HuH-7 (cell line): ENCODE results near the gene LRRFIP1.

Experiments used
- DNase-seq: peaks from one replicate; pipeline ENCODE4 v3.0.0; 2011; ENCODE audit warnings: low spot score

The LRRFIP1 gene

DNA sequence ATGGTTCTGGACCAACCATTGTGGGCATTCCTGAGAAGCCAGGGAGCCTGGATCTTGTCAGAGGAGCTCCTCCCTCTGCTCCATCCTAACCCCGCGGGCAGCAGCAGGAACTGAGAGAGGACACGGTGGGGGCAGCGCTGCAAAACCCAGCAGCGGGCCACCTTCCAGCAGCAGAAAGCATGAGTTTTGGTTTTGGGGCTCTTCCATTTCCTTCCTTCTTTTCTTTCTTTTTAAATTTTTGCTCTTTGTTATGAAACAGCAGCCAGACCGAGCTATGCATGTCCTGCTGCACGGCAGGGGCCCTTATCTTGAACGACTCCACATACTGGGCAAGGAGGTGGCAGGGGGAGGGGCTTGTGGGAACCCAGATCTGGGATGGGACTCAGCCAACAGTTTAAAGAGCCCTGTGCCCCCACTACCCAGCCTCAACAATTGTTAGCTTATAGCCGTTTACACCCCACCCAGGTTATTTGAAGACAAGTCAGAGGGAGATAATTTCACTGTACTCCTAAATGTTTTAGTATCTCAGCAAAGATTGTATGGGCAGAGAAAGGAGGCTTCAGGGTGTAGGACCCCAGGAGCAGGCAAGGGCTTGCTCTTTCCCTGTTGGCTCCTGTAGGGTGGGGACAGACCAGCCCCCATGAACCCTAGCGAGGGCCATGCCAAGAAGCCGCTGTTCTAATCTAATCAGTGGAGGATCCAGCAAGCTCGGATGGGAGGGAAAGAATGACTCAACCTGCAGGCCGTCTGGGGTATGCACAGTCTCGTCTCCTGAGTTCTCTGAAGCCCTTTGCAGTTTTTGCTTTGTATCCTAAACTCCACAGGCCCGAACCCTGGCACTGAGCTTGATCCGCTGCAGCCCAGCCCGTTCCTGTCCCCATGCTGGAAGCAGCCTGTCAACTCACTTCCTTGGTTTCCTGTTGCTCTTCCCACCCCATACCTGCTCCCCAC is 75.3 kb downstream of the LRRFIP1 start:
- no peak for DNase-seq

DNA sequence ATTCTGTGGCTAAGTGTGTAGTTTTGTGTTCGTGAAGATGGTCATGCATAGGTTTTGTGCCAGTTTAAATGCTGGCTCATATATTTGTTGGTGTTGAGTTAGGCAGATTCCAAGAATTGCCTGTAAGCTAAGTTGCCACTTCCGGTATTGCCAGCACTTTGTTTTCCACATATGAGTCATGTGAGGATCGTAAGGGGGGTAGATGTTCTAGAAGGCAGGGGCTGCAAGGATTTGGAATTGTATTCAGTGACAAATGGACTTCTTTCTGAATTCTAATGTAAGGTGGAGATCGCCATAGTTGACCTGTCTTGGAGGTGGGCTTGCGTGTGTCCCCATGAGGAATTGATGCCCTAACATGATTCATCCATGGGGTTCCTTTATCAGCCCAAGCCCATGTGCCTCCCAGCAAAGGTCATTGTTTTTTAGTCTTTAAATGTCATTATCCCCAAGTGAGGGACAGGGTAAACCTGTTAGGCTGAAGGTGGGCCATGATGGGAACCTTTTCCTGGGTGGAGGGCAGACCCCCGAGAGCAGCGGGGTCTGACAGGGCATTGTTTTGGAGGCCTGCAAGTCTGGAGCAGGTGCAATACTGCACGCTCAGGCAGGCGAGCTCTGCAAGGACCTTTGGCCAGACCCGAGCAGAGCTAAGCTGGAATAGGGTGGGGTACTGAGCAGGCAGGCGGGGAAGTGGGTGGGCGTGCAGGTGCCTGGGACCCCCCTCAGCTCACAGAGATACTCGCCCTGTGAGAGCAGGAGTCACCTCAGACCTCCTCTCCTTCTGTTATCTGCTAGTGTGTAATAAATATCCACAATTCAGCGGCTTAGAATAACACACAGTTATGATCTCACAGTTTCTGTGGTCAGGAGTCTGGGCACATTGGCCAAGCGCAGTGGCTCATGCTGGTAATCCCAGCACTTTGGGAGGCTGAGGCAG is 77.4 kb downstream of the LRRFIP1 start:
- DNase-seq = no peak

DNA sequence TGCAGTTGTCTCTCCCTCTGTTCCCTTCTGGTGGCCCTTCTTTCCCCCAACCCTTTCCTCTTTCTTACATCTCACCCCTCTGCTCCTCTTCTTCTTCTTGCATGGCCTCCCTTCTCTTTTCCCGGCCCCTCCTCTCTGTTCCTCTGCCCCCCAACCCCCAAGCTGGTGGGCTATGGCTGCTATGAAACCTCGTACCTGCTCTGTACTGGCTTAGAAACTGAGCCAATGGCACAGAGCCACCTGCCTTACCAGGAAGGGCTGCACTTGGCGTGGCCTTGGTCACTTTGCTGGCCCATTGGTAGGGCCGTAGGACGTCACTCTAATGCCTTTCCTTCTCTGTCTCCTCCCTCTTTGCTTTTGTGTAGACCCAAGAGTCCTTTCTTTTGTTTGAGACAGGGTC is 78.9 kb downstream of the LRRFIP1 start:
- DNase-seq = no peak

DNA sequence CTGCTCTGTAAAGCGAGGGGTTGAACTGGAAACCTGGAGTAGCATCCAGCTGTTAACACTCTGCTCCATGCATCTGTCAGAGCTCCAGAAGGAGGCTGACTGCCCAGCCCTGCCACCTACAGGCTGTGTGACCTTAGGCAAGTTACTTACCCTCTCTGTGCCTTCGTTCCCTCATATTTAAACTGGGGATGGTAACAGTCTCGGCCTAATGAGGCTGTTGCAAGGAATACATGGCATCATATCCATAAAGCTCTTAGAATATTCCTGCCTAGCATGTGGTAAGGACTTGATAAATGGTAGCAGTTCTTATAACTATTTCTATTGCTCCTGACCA is 80.6 kb downstream of the LRRFIP1 start:
- no peak for DNase-seq

DNA sequence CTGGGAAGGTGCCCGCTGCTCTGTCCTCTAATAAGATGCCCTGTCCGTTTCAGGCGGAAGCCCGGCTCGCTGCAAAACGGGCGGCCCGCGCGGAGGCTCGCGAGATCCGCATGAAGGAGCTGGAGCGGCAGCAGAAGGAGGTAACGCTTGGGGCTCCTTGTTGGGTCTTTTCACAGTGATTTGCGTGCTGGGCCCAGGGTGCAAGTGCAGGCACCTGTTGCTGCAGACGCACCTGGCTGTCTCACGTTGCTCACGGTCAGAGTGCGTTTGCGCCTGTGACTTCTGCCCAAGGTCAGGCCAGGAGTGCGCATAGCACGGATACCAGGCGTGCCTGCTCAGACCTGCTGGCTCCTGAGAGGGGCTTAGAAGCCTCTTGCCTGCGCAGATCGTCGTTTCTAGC is 81.1 kb downstream of the LRRFIP1 start:
- no peak for DNase-seq

DNA sequence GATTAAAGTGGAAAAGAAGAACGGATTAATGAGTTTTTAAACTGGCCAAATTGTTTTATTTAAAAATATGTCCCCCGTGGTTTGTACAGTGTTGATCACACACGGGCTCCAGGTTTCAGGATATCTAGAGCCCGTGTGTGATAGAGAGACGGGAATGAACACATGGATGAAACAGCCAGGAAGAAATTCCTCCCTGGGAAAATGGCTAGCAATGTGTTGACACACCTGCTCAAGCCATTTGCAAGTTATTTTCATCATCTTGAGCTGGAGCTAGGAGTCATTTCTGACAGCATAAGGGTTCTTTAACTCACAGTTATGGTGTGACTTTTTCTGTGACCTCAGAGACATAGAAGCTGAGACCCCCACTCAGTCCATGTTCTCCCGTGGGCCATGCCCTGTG is 81.6 kb downstream of the LRRFIP1 start:
- no peak for DNase-seq

DNA sequence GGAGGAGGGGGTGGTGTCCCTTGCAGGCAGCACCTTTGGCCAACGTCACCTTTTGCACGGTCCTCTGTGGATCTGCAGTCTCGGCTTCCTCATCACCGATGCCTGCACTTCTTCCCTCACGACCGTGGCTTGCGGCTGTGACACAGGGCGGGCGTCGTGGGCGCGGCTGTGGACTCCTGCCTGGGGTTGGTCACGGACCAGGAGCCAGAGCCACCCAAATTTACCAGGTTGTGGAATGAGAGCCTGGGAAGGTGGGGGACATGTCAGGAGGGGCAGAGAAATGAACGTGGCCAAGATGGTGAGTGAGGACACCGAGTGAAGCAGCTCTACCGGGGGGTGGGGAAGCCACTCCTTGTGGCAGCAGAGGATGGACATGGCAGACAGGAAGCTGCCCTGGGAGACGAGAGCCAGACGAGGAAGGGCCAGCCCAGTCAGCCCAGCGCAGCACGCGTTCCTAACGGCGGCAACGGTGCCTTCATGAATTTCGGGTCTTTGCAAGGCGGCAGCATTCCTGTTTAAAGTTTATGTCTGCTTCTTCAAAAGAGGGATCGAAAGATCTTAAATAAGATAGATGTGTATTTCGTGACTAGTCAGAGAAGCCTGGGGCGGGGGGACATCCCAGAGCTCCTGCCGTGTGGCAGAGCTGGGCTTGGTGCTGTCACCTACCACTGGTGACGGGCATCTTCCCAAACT is 84.2 kb downstream of the LRRFIP1 start:
- no peak for DNase-seq

DNA sequence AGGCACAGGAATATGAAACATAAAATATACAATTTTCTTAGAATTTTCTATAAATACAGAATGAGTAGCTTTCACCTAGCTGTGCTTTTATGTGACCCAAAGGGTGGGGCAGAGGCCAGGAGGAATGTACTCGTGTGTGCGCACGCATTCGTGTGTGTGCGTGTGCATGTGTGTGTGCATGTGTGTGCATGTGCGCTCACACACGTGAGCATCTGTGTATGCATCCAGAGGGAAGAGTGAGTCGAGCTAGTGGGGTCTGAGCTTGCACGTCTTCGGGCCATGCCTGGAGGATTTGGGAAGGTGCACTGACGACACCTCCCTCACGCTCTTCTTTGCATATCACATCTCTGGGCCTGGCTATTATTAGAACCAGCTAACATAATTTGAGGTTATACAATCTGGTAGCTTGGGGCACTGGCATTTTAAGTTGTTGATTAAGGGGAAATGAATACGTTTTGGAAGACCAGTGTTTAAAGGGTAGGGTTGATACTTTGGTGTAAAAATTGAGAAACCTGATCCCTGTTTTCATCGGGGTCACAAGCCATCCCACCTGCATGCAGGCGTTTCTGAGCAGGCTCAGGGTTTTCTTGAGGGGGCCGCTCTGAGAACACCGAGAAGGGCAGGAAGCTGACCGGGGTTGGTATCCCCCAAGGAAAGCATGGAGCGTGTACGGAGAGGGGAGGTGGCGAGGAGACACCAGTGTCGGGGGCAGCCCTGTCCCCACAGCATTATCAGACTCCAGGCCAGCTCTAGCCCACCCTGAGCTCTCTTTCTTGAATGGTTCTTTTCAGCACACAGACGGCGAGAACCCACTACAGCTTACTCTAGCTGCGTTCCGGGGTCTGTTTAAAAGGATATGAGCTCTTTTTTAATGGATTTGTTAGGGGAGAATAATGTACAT is 85.3 kb downstream of the LRRFIP1 start:
- DNase-seq = no peak

DNA sequence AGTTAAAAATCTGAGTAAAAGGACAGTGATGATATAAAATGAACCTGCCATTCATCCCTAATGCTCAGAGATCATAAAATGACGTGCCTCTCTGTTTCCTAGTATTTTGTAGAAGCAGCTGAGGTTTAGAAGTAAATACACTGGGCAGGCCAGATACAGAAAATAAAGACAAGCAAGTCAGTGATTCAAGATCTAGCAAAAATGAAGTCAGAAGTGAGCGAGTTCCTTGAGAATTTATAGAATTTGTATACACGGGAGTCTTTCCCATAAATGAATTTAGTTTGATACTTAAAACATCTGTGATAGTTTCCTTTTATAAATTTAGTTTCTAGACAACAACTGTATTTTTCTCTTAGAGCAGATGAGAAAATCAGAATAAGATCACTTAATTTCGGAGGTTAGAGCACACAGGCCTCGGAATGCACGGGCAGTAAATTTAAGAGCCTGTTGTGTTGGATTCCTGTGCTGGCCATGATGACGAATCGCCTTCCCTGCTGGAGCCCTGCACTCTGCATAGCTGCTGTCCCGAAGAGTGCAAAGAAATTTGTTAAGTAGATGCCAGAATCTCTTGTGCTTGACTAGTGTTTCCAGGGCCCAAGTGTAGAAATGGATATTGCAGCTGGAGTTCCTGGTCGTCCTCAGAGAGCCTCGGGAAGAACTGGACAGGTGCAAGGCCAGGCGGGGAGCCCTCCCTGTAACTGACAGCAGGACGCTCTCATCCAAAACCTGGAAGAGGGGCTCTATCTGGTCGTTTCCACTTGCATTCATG is 87.5 kb downstream of the LRRFIP1 start:
- no peak for DNase-seq

DNA sequence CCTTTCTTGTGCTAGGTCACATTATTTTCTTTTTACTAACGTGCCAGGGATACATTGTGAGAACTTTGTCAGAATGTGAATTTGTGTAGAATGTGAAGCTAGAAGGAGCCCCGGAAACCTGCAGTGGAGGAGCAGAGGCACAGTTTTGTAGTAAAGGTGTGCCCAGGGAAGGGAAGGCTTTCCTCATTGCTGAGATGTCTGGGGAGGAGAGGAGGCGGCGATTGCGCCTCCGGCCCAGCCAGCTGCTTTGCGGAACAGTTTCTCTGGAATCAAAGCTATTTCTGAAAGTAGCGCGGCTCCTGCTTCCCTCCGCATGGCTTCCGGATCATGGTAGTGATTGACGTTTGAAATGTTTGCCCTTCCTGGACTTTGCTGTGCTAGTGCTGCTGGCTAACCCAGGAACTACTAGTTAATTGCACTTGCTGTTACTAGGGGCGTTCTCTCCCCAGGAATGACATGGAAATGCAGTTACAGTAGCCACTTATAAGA is 88.1 kb downstream of the LRRFIP1 start:
- DNase-seq = peak; percentile 95

DNA sequence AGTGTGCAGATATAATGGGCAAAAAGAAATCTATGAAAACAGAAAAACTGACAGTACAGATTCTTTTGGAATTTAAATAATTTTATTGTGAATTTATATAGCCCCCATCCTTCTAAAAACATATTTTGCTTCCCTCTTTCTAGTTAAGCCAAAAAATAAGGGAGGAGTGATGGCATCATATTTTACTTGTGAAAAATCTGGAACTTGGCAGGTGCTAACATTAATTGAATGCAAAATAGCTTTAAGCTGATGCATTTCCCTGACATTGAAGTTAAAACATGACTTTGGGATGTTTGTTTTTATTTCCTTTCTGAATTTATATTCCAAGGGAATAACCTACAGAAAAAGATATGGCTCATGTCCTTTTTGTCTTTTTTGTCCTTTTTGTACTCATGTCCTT is 88.6 kb downstream of the LRRFIP1 start:
- DNase-seq = no peak

DNA sequence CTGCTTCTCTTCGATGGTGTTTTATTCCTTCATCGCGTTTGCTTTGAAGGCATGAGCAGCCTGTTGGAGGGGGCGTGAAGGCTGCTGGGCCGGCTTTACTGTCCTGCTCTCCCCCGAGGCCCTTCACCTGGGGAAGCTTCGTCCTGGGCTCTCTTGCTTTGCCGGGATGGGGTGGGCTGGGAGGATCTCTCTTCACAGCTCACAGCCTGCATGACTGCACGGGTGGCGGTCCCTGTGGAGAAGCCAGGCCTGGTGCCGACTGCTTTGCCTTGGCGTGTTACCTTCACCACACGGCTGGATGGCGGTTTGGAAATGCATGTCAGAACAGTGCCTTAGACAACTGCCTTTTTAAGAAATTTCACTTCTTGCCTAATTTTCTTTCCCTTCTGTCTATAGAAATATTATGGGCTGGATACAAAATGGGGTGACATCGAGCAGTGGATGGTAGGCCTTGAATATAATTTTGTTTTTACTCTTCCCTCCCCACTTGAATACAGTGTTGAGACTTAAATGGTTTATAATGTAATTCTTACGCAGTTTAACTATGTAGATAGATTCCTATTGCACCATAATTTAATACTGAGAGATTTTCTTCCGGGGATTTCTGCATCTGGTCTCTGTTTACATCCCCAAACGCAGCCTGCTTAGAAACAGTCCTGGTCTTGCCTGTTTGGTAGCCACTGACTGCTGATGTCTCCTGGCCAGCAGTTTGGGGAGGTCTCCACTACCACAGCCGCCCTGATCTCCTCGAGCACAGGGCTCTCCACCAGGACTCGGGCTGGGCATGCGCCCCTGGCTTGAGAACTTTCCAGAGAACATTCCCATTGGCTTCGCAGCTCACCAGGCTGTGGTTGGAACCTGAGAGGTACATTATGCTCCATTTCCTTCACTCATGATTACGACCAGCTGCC is 90.2 kb downstream of the LRRFIP1 start:
- no peak for DNase-seq

DNA sequence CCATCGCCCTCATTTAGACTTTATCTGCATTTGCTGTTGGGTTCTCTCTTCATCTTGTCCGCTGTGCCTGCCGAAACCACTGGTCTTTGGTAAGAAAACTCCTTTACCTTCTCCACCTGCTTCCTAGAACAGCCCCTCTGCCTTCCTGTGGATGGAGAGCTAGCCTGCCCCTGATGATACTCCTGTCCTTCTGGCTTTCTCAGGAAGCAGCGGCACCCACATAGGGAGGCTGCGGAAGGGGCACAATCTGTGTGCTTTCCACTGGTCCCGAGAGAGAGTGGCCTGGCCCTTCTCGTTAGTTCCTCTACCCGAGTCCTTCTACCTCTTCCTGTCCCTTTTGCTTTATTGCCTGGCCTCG is 90.9 kb downstream of the LRRFIP1 start:
- no peak for DNase-seq

DNA sequence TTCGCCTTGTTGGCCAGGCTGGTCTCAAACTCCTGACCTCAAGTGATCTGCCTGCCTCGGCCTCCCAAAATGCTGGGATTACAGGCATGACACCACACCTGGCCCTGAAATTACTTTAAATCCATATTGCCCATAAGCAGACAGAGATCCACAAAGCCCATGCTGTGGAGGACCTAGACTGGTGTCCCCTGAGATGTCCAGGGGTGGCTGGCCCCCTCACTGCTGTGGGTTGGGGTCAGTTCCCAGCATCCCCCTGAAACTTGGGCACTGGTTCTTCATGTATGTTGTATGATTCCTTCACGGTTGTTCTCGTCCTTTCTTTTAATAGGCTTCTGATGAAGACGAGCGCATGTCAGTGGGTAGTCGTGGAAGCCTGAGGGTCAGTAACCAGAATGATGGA is 93.1 kb downstream of the LRRFIP1 start:
- no peak for DNase-seq

DNA sequence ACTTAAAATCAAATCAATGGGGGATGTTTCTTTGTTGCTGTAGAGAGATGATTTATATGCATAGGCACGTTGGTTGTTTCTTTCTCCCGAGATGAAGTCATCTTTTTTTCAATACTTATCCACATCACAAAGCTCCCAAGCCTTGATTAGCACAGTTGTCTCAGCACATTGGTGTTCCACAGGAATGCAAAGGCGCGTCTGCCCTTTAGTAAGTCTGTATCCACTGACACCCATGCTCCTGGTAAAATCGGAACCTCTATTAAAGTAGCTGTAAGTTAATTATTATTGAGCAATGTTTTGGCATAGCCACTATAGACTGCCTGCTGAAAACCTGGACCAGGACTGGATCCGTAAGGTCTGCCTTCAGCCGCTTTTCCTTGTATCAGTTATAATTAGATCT is 93.6 kb downstream of the LRRFIP1 start:
- DNase-seq = no peak

DNA sequence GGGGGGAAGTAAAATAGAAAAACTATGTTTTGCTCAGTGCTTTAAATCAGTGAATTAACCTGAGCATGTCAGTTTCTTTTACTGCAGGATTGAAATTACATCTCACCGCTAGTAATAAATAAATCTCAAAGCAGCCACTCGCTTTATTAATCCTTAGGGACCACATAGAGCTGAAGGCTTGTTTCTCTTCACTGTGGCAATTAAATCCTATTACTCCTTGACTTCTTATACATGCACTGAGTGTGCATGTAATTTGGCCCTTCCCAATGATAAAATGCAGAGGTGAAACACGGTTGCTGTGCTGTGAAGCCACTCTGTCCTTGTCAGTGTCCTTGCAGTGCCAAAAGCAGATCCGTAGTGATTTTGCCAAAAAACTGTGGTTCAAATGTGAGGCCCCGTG is 94.1 kb downstream of the LRRFIP1 start:
- DNase-seq = no peak

DNA sequence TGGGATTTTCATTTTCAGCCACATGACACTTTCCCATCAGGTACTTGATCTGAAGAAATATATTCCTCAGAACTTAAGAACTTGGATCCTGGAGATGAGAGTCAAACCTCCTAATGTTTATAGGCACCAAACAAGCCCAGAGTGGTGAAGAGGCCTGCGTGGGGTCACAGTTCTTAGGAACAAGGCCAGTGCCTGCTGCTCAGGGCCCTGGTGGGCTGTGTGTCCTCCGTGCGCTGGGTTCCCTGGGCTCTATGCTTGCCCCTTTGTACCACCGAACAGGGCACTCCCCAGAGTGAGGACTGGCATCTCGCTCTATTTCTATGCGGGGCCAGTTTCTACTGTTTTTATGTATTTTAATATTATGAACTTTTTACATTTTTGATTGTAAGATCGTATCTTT is 95.2 kb downstream of the LRRFIP1 start:
- no peak for DNase-seq

DNA sequence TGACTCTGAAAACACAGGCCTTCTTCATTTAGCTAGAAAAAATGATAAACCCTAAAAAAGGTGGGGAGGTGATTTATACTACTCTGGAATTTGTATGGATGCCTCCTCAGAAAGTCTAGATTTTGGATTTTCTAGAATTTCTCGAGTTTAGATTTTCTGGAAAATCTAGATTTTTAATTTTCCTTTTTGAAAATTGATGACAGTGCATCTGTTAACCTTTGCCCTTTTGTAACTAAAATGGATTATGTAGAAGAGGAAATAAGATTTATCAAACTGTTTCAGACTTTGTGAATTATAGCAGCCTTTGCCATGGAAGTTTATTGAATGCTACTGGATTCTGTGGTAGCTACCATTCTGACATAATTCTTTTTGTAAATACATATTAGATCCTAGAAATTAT is 95.6 kb downstream of the LRRFIP1 start:
- DNase-seq = no peak

DNA sequence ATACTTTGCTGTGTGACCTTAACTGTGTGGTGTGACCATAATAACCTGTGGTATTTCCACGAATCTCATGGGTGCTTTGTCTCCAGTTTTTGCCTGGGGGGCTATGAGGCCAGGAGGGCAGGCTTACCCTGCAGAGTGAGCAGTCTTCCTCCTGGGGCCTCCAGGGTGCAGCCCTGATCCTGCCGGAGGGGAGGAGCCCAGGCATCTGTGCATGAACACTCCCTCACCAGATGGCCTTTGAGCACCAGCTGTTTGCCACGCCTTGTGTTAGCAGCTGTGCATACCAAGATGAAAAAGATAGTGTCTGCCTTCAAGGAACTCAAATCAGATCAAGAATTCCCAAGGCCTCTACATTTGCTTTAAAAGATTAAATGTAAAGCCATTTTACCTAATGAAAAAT is 96.2 kb downstream of the LRRFIP1 start:
- DNase-seq = peak; percentile 67
